GM12878 (cell line): Measurements from ENCODE around the gene MSS51. TPM values are rescaled to one million over a fixed set of nuclear protein-coding genes. Genes with fewer than 3 reads are reported as not detected.

ENCODE experiments used
- ATAC-seq: fragments of 200-7000 bp; cut with Tn5 transposase; 3 replicates; pipeline ENCODE4 v1.9.1; 2020; ENCODE audit warnings: mild to moderate bottlenecking, moderate library complexity
- BruUV-seq: library from RNA; stranded (reverse); fragments of 400-500 nt; replicated peaks from 2 replicates; lab custom pipeline; 2021; lab: Mats Ljungman, UMichigan
- CTCF ChIA-PET: fragments of 300-600 bp; sonication (Branson Sonifier 250); formaldehyde crosslinking; extraction: SDS; loops from one replicate; lab custom pipeline; 2021; ENCODE audit warnings: inconsistent platforms; lab: Yijun Ruan, JAX
- POLR2A ChIA-PET: fragments of 350-600 bp; formaldehyde crosslinking; extraction: SDS; loops from one replicate; lab custom pipeline; 2021; ENCODE audit warnings: inconsistent platforms; lab: Charles Lee
- RAD21 ChIA-PET: fragments of 300-600 bp; sonication (Branson Sonifier 250); formaldehyde crosslinking; loops from one replicate; lab custom pipeline; 2023; ENCODE audit warnings: antibody characterized with exemption; ENCODE audit not compliant: unreplicated experiment; lab: Charles Lee
- SMC1A ChIA-PET: fragments of 300-600 bp; sonication (Branson Sonifier 250); formaldehyde crosslinking; loops from one replicate; lab custom pipeline; 2023; ENCODE audit not compliant: unreplicated experiment, uncharacterized antibody; lab: Charles Lee
- DNase-seq: peaks from one replicate; pipeline ENCODE4 v3.0.0-alpha.2; 2011; ENCODE audit warnings: low read depth, low spot score
- FAIRE-seq: peaks from 3 replicates; lab custom pipeline; 2011; peaks lifted over from hg19 to GRCh38; lab: Jason Lieb, UNC
- H2AFZ ChIP-seq: 2 replicates; pipeline ENCODE4 v1.6.0; 2011; ENCODE audit warnings: low read depth, low read length, control low read depth; ENCODE audit not compliant: control insufficient read depth
- H3K27ac ChIP-seq: 2 replicates; pipeline ENCODE4 v1.5.1; 2011; ENCODE audit warnings: control low read depth; ENCODE audit not compliant: control insufficient read depth, insufficient read depth
- H3K27me3 ChIP-seq, 2 experiments: replicated peaks in 1 of 2; 2 replicates each; pipeline versions ENCODE4 v1.6.0 to v1.6.1; 2011; ENCODE audit warnings: low read length in 1 of 2; ENCODE audit not compliant: control insufficient read depth in 2 of 2, insufficient read depth in 2 of 2
- H3K36me3 ChIP-seq, 2 experiments: 2 replicates each; pipeline ENCODE4 v1.5.1; 2011; ENCODE audit warnings: low read length in 1 of 2; ENCODE audit not compliant: control insufficient read depth in 2 of 2, insufficient read depth in 2 of 2
- H3K4me1 ChIP-seq: 2 replicates; pipeline ENCODE4 v1.6.1; 2011; ENCODE audit warnings: mild to moderate bottlenecking, low read length, moderate library complexity, mixed read lengths; ENCODE audit not compliant: control insufficient read depth, insufficient read depth
- H3K4me2 ChIP-seq: 2 replicates; pipeline ENCODE4 v1.6.0; 2011; ENCODE audit warnings: control low read depth; ENCODE audit not compliant: control insufficient read depth, insufficient read depth
- H3K4me3 ChIP-seq: fragments of 200-600 bp; sonication (generic); 2 replicates; pipeline ENCODE4 v1.5.1; 2016
- H3K79me2 ChIP-seq: 2 replicates; pipeline ENCODE4 v1.6.0; 2011; ENCODE audit warnings: low read length; ENCODE audit not compliant: control insufficient read depth, insufficient read depth
- H3K9ac ChIP-seq: 2 replicates; pipeline ENCODE4 v1.8.0; 2011; ENCODE audit warnings: low read length, control low read depth, mixed read lengths; ENCODE audit not compliant: control insufficient read depth, insufficient read depth
- H3K9me3 ChIP-seq: replicated peaks from 3 replicates; pipeline ENCODE4 v1.5.1; 2011; ENCODE audit warnings: mild to moderate bottlenecking, low read length; ENCODE audit not compliant: control insufficient read depth, insufficient read depth
- H4K20me1 ChIP-seq: 2 replicates; pipeline ENCODE4 v1.6.0; 2011; ENCODE audit not compliant: control insufficient read depth, insufficient read depth
- BACH1 ChIP-seq: fragments of 450-650 bp; IDR thresholded peaks from 2 replicates; pipeline ENCODE4 v1.6.1; 2017; ENCODE audit warnings: mild to moderate bottlenecking, borderline replicate concordance
- CHD1 ChIP-seq: IDR thresholded peaks from 2 replicates; pipeline ENCODE4 v1.6.1; 2012; ENCODE audit warnings: low read depth, low read length, improper control_type of control experiment
- EED ChIP-seq: sonication (generic); IDR thresholded peaks from 2 replicates; pipeline ENCODE4 v1.6.1; 2016; ENCODE audit warnings: antibody characterized with exemption, low read depth
- MTA3 ChIP-seq: IDR thresholded peaks from 2 replicates; pipeline ENCODE4 v1.6.1; 2012; ENCODE audit warnings: low read length, inconsistent platforms, borderline replicate concordance
- NR2C2 ChIP-seq: IDR thresholded peaks from 2 replicates; pipeline ENCODE4 v1.6.1; 2011; ENCODE audit warnings: borderline replicate concordance, low read depth; ENCODE audit not compliant: control insufficient read depth, insufficient read length
- NR2F1 ChIP-seq: fragments of 450-650 bp; conservative IDR thresholded peaks from 2 replicates; pipeline ENCODE4 v1.6.1; 2017; ENCODE audit warnings: mild to moderate bottlenecking
- PKNOX1 ChIP-seq: fragments of 450-650 bp; IDR thresholded peaks from 2 replicates; pipeline ENCODE4 v1.6.1; 2016; ENCODE audit warnings: mild to moderate bottlenecking
- SMC3 ChIP-seq: IDR thresholded peaks from 2 replicates; pipeline ENCODE4 v1.6.1; 2011; ENCODE audit warnings: low read length, improper control_type of control experiment, borderline replicate concordance
- SREBF2 ChIP-seq: IDR thresholded peaks from 2 replicates; pipeline ENCODE4 v1.6.1; 2012; ENCODE audit warnings: mild to moderate bottlenecking, low read length
- USF1 ChIP-seq: IDR thresholded peaks from 2 replicates; pipeline ENCODE4 v1.6.1; 2011; ENCODE audit warnings: borderline replicate concordance, low read depth, mild to moderate bottlenecking, moderate library complexity, mixed read lengths, low read length; ENCODE audit not compliant: insufficient read depth; ENCODE audit errors: extremely low read length
- YBX1 ChIP-seq: fragments of 450-650 bp; IDR thresholded peaks from 2 replicates; pipeline ENCODE4 v1.6.1; 2016; ENCODE audit warnings: antibody characterized with exemption
- YY1 ChIP-seq: IDR thresholded peaks from 2 replicates; pipeline ENCODE4 v1.6.1; 2011; ENCODE audit warnings: low read depth, mild to moderate bottlenecking, low read length
- ZBED1 ChIP-seq: IDR thresholded peaks from 2 replicates; pipeline ENCODE4 v1.6.1; 2016; ENCODE audit warnings: borderline replicate concordance
- ZBTB40 ChIP-seq: fragments of 450-650 bp; IDR thresholded peaks from 2 replicates; pipeline ENCODE4 v1.6.1; 2016; ENCODE audit warnings: mild to moderate bottlenecking, moderate library complexity, borderline replicate concordance
- ZZZ3 ChIP-seq: IDR thresholded peaks from 2 replicates; pipeline ENCODE4 v1.6.1; 2011; ENCODE audit warnings: low read depth; ENCODE audit not compliant: control insufficient read depth, insufficient read length
- WGBS: methylation state at CpG from one replicate; pipeline ENCODE4 v1.1.6; 2016; ENCODE audit warnings: low lambda C conversion rate; ENCODE audit not compliant: insufficient replicate concordance, insufficient coverage; ENCODE audit errors: missing lambda C conversion rate; 5-methylcytosine and 5-hydroxymethylcytosine counted together
- in situ Hi-C: fragments of 300-500 bp; cut with MboI; formaldehyde crosslinking; loops from 9 replicates; pipeline ENCODE4 v1.14.3; 2018; ENCODE audit warnings: mixed read lengths
- intact Hi-C: fragments of 100-400 bp; cut with micrococcal nuclease; formaldehyde crosslinking; loops from one replicate; pipeline ENCODE4 v1.14.2; 2022; ENCODE audit not compliant: unreplicated experiment
- polyA plus RNA-seq, 11 experiments: library from polyadenylated mRNA; depleted of rRNA in 4 of 11; unstranded in 6 of 11; stranded (reverse) in 5 of 11; fragments of >200 nt; fragmentation: Nextera tagmentation in 4 of 11; fragmentation: Illumina TruSeq in 1 of 11; extraction: Ambion mirVana in 4 of 11; extraction: Trizol in 1 of 11; gene quantifications; 1 replicate in 1 of 11; 2 replicates in 10 of 11; pipeline versions ENCODE4 v1.2.1 to v1.2.3, GENCODE V29; 2011 to 2016; ENCODE audit warnings: inconsistent platforms in 2 of 11, missing spikeins in 2 of 11, low read depth in 1 of 11
- total RNA-seq, 4 experiments: library from RNA; depleted of rRNA in 3 of 4; stranded (reverse); fragments of >200 nt in 3 of 4; fragmentation: Illumina TruSeq in 1 of 4; extraction: Trizol in 1 of 4; gene quantifications; 2 replicates each; pipeline versions ENCODE4 v1.2.1 to v1.2.3, GENCODE V29; 2013 to 2021
- TF ChIP-seq, protein P1 (sequence below): IDR thresholded peaks from 2 replicates; pipeline ENCODE4 v1.6.1; 2011; ENCODE audit warnings: low read depth, mild to moderate bottlenecking, low read length, moderate library complexity, borderline replicate concordance; ENCODE audit errors: extremely low read depth

Gene MSS51
- total and polyA plus RNA-seq, 10 of the 15 experiments (the other 5 are each of a cell fraction or from before 2014, with no cell fraction given): 0.06 to 2.1 (median 1.5) TPM

- no peaks in the 10 kb centered on the region for H4K20me1 ChIP-seq
- FAIRE-seq: no peak
- WGBS: 2% methylated on average over 46 of the region's 62 CpGs
- no peaks in the 10 kb centered on the region for H3K4me1 ChIP-seq
- peak within 1 kb of the TSS; percentile 90 for H3K4me2 ChIP-seq
- H3K9me3 ChIP-seq: no peaks in the 10 kb centered on the region
- peak within 1 kb of the TSS; percentile 97 for H2AFZ ChIP-seq
- no peaks in the 10 kb centered on the region for H3K27me3 ChIP-seq
- ChIA-PET POLR2A (interaction anchor here (0.6 to 1.9 kb wide), 7 partner anchors 19 to 586 kb away, joined by 3 to 11 read pairs (median 5); partner anchors contain the start of genes DNAJC9, MRPS16, MSS51 and P4HA1), CTCF (interaction anchor here (0.7 to 1.2 kb wide), 3 partner anchors 8 to 150 kb away, joined by 3 to 4 read pairs (median 3); no protein-coding TSS in a partner anchor), SMC1A (interaction anchor here (1.0 kb wide), 1 partner anchor 38 kb away, joined by 3 read pairs; no protein-coding TSS in a partner anchor), RAD21 (no interaction called here)
- H3K36me3 ChIP-seq: no peaks in the 10 kb centered on the region; a peak in 1 of 4 replicates
- H3K9ac ChIP-seq: peak within 1 kb of the TSS; percentile 93
- peaks cover 50% of the 10 kb centered on the region for H3K79me2 ChIP-seq
- peak within 1 kb of the TSS; percentile 84 for H3K4me3 ChIP-seq
- ATAC-seq: peak; percentile 97
- H3K27ac ChIP-seq: peak within 1 kb of the TSS; percentile 93
- intact Hi-C loops (loop anchor here (5.0 kb wide), 1 partner anchor 166 kb away; the partner anchor contains the start of gene DNAJC9), in situ Hi-C loops (no loop called here)
- BruUV-seq: TSS peak; percentile 72
- DNase-seq: peak; percentile 47
- TF ChIP-seq PKNOX1: peak; percentile 66; the same call in 1 of the 2 replicates
- TF ChIP-seq ZBED1: no peak
- peak; percentile 69; the same call in 1 of the 2 replicates for TF ChIP-seq NR2F1
- peak; percentile 64 for TF ChIP-seq BACH1
- peak; percentile 4 for TF ChIP-seq USF1
- TF ChIP-seq SMC3: no peak
- TF ChIP-seq MTA3: no peak
- no peak for TF ChIP-seq SREBF2
- TF ChIP-seq NR2C2: no peak
- peak; percentile 86; the same call in 1 of the 2 replicates for TF ChIP-seq CHD1
- TF ChIP-seq ZBTB40: no peak
- peak; percentile 85 for TF ChIP-seq YY1
- TF ChIP-seq YBX1: no peak
- TF ChIP-seq, protein P1, sequence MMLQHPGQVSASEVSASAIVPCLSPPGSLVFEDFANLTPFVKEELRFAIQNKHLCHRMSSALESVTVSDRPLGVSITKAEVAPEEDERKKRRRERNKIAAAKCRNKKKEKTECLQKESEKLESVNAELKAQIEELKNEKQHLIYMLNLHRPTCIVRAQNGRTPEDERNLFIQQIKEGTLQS: no peak
- TF ChIP-seq EED: peak; percentile 50
- TF ChIP-seq ZZZ3: no peak
Measured at GRCh38 chr10:73413528-73414229, 19.7 kb downstream of the MSS51 start, which contains the start of gene ANXA7. ANXA7 (minus strand) TSS chr10:73414058; CDS start chr10:73400856, 13,202 bp downstream.
